H9 (cell line): Measurements from ENCODE around the gene TMEM141. TPM values are rescaled to one million over a fixed set of nuclear protein-coding genes. Genes with fewer than 3 reads are reported as not detected.
A peak's percentile ranks its signal among the peaks of the same experiment; 100 is the strongest.
"Not testable (repeated sequence)": the region's sequence is repeated elsewhere in the genome, so short reads cannot be mapped to it uniquely, and the experiment has no call there.

ENCODE experiments used
- DNase-seq: peaks from one replicate; pipeline ENCODE4 v3.0.0-alpha.2; 2017
- H2AFZ ChIP-seq: one replicate; pipeline ENCODE4 v1.6.1; 2013; ENCODE audit warnings: mild to moderate bottlenecking, low read length, control low read depth, moderate library complexity
- H2AK5ac ChIP-seq: 2 replicates; pipeline ENCODE4 v1.6.1; 2013; ENCODE audit warnings: low read length, control low read depth, mixed read lengths; ENCODE audit not compliant: insufficient read length
- H2BK120ac ChIP-seq: one replicate; pipeline ENCODE4 v1.6.1; 2013; ENCODE audit warnings: low read depth, mild to moderate bottlenecking, low read length, control low read depth, inconsistent platforms; ENCODE audit not compliant: poor library complexity, severe bottlenecking
- H2BK12ac ChIP-seq: 2 replicates; pipeline ENCODE4 v1.6.1; 2013; ENCODE audit warnings: low read length, control low read depth, mixed read lengths, low read depth; ENCODE audit not compliant: insufficient read length
- H2BK15ac ChIP-seq: 2 replicates; pipeline ENCODE4 v1.6.1; 2013; ENCODE audit warnings: low read depth, low read length, control low read depth
- H2BK20ac ChIP-seq: one replicate; pipeline ENCODE4 v1.6.1; 2013; ENCODE audit warnings: low read depth, mild to moderate bottlenecking, low read length, control low read depth, inconsistent platforms; ENCODE audit not compliant: poor library complexity, severe bottlenecking
- H2BK5ac ChIP-seq: 2 replicates; pipeline ENCODE4 v1.6.1; 2013; ENCODE audit warnings: low read length, control low read depth, mixed read lengths; ENCODE audit not compliant: insufficient read length
- H3K14ac ChIP-seq: 2 replicates; pipeline ENCODE4 v1.6.1; 2013; ENCODE audit warnings: low read length, control low read depth; ENCODE audit not compliant: insufficient read depth
- H3K18ac ChIP-seq: 2 replicates; pipeline ENCODE4 v1.6.1; 2013; ENCODE audit warnings: low read depth, mild to moderate bottlenecking, mixed read lengths, low read length, control low read depth; ENCODE audit not compliant: insufficient read length
- H3K23ac ChIP-seq: 2 replicates; pipeline ENCODE4 v1.6.1; 2013; ENCODE audit warnings: low read length, control low read depth, mixed read lengths, low read depth; ENCODE audit not compliant: insufficient read length
- H3K23me2 ChIP-seq: 2 replicates; pipeline ENCODE4 v1.6.1; 2013; ENCODE audit warnings: low read depth, mild to moderate bottlenecking, mixed read lengths, low read length, control low read depth; ENCODE audit not compliant: insufficient read length, poor library complexity, severe bottlenecking
- H3K27ac ChIP-seq: 2 replicates; pipeline ENCODE4 v1.5.1; 2013; ENCODE audit warnings: low read length, control low read depth, mixed read lengths, low read depth; ENCODE audit not compliant: insufficient read length
- H3K27me3 ChIP-seq: 2 replicates; pipeline ENCODE4 v1.6.1; 2013; ENCODE audit warnings: low read length, control low read depth, inconsistent platforms; ENCODE audit not compliant: insufficient read depth
- H3K4ac ChIP-seq: 2 replicates; pipeline ENCODE4 v1.6.1; 2013; ENCODE audit warnings: low read depth, mild to moderate bottlenecking, control low read depth, inconsistent platforms, low read length, moderate library complexity
- H3K4me1 ChIP-seq: 2 replicates; pipeline ENCODE4 v1.6.1; 2013; ENCODE audit warnings: low read length, control low read depth, inconsistent platforms; ENCODE audit not compliant: insufficient read depth
- H3K4me2 ChIP-seq: 2 replicates; pipeline ENCODE4 v1.6.1; 2013; ENCODE audit warnings: low read length, control low read depth, mixed read lengths; ENCODE audit not compliant: insufficient read length, insufficient read depth
- H3K56ac ChIP-seq: 2 replicates; pipeline ENCODE4 v1.6.1; 2013; ENCODE audit warnings: low read depth, mild to moderate bottlenecking, mixed read lengths, low read length, control low read depth; ENCODE audit not compliant: insufficient read length
- H3K79me1 ChIP-seq: 2 replicates; pipeline ENCODE4 v1.6.1; 2013; ENCODE audit warnings: low read depth, mild to moderate bottlenecking, moderate library complexity, low read length, control low read depth, inconsistent platforms; ENCODE audit not compliant: insufficient read depth, poor library complexity, severe bottlenecking
- H3K79me2 ChIP-seq: 2 replicates; pipeline ENCODE4 v1.6.1; 2013; ENCODE audit warnings: low read length, control low read depth, inconsistent platforms; ENCODE audit not compliant: insufficient read depth
- H3K9ac ChIP-seq: 2 replicates; pipeline ENCODE4 v1.6.1; 2013; ENCODE audit warnings: low read length, control low read depth, mixed read lengths; ENCODE audit not compliant: insufficient read length; ENCODE audit errors: extremely low read depth
- H3K9me3 ChIP-seq: one replicate; pipeline ENCODE4 v1.6.1; 2013; ENCODE audit warnings: low read depth, low read length, inconsistent platforms; ENCODE audit not compliant: control insufficient read depth
- H3T11ph ChIP-seq: one replicate; pipeline ENCODE4 v1.6.1; 2013; ENCODE audit warnings: mild to moderate bottlenecking, low read length, control low read depth, inconsistent platforms
- H4K20me1 ChIP-seq: one replicate; pipeline ENCODE4 v1.6.1; 2013; ENCODE audit not compliant: control insufficient read depth, insufficient read length, insufficient read depth
- H4K5ac ChIP-seq: 2 replicates; pipeline ENCODE4 v1.6.1; 2013; ENCODE audit warnings: low read depth, mild to moderate bottlenecking, mixed read lengths, low read length, control low read depth; ENCODE audit not compliant: insufficient read length
- H4K8ac ChIP-seq: replicated peaks from 2 replicates; pipeline ENCODE4 v1.6.1; 2013; ENCODE audit warnings: low read length, control low read depth, mixed read lengths, low read depth; ENCODE audit not compliant: insufficient read length
- H4K91ac ChIP-seq: 2 replicates; pipeline ENCODE4 v1.6.1; 2013; ENCODE audit warnings: low read depth, mild to moderate bottlenecking, moderate library complexity, mixed read lengths, low read length, control low read depth; ENCODE audit not compliant: insufficient read length
- H3K27ac Mint-ChIP-seq, 3 experiments: 2 replicates in 2 of 3; 3 replicates in 1 of 3; pipeline ENCODE4 v1.8.0; 2020 to 2021; ENCODE audit warnings: mixed read lengths in 3 of 3, mild to moderate bottlenecking in 1 of 3, moderate library complexity in 1 of 3
- H3K27me3 Mint-ChIP-seq: 2 replicates; pipeline ENCODE4 v1.8.0; 2021; ENCODE audit warnings: low read depth, mild to moderate bottlenecking, moderate library complexity, mixed read lengths
- H3K36me3 Mint-ChIP-seq, 3 experiments: 2 replicates in 2 of 3; 3 replicates in 1 of 3; pipeline ENCODE4 v1.8.0; 2020 to 2021; ENCODE audit warnings: low read depth in 3 of 3, mixed read lengths in 3 of 3; ENCODE audit not compliant: insufficient read depth in 1 of 3
- H3K4me1 Mint-ChIP-seq, 2 experiments: 2 replicates each; pipeline ENCODE4 v1.8.0; 2020; ENCODE audit warnings: mixed read lengths in 2 of 2
- H3K4me3 Mint-ChIP-seq, 2 experiments: 2 replicates in 1 of 2; 3 replicates in 1 of 2; pipeline ENCODE4 v1.8.0; 2020 to 2021; ENCODE audit warnings: mild to moderate bottlenecking in 2 of 2, mixed read lengths in 2 of 2, moderate library complexity in 1 of 2
- H3K9me3 Mint-ChIP-seq, 2 experiments: 2 replicates in 1 of 2; 3 replicates in 1 of 2; pipeline ENCODE4 v1.8.0; 2020; ENCODE audit warnings: mild to moderate bottlenecking in 2 of 2, mixed read lengths in 2 of 2, moderate library complexity in 1 of 2
- CTCF ChIP-seq: fragments of 200-600 bp; sonication (generic); conservative IDR thresholded peaks from 3 replicates; pipeline ENCODE4 v1.8.0; 2021; ENCODE audit warnings: antibody characterized with exemption, mild to moderate bottlenecking
- WGBS: extraction: QIAGEN DNeasy Blood & Tissue Kit; methylation state at CpG from one replicate; pipeline ENCODE4 v1.1.7; 2013; ENCODE audit warnings: missing lambda C conversion rate, low lambda C conversion rate, mixed read lengths; ENCODE audit not compliant: insufficient read length; ENCODE audit errors: extremely low coverage; 5-methylcytosine and 5-hydroxymethylcytosine counted together
- total RNA-seq: library from RNA; stranded (reverse); gene quantifications from 2 replicates; pipeline ENCODE4 v1.2.1, GENCODE V29; 2021

TMEM141 gene
- total RNA-seq, 1 experiment from 2014 or later: 55.2 TPM

DNA sequence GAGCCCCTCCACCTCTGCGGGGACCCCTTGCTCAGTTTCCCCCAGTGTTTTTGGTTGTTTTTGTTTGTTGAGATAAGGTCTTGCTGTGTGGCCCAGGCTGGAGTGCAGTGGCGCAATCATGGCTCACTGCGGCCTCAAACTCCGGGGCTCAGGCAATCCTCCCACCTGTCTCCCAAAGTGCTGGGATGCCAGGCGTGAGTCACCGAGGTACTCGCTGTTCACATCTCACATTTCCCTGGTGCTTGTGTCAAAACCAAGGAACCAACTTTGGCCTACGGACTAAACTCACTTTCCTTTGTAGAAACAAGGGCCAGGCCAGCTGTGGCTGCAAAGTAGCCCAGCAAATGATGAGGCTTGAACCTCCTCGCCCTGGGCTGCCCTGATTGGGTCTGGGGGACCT, 41.4 kb downstream of the TMEM141 start:
- Histone ChIP-seq H2BK5ac (no peak overlapping the region), H4K91ac (no peak overlapping the region), H4K5ac (no peak overlapping the region), H3K23me2 (no peaks in the 10 kb centered on the region), H3K4me2 (no peak overlapping the region), H3K4me1 (no peaks in the 10 kb centered on the region), H4K8ac (no peak overlapping the region), H3K23ac (no peak overlapping the region), H3K9me3 (no peaks in the 10 kb centered on the region), H4K20me1 (no peaks in the 10 kb centered on the region), H2AFZ (no peak overlapping the region), H3T11ph (no peak overlapping the region), H2BK15ac (no peak overlapping the region), H3K79me1 (no peaks in the 10 kb centered on the region), H3K27ac (no peak overlapping the region), H3K79me2 (no peaks in the 10 kb centered on the region), H2BK20ac (no peak overlapping the region), H3K9ac (no peak overlapping the region), H3K56ac (no peak overlapping the region), H3K27me3 (no peaks in the 10 kb centered on the region), H3K4ac (no peak overlapping the region), H2BK120ac (no peak overlapping the region), H3K18ac (no peak overlapping the region), H2AK5ac (no peak overlapping the region), H3K14ac (no peak overlapping the region), H2BK12ac (no peak overlapping the region)
- no peak for TF ChIP-seq CTCF
- Mint-ChIP-seq H3K9me3 (no peaks in the 10 kb centered on the region), H3K27ac (no peak overlapping the region), H3K4me3 (no peak overlapping the region), H3K27me3 (peaks cover 1% of the 10 kb centered on the region; the same call in 1 of the 2 replicates), H3K36me3 (peaks cover 11 to 45% (median 44%) of the 10 kb centered on the region in 3 experiments), H3K4me1 (no peaks in the 10 kb centered on the region)
- whole genome bisulfite sequencing: no CpG with 5 or more reads among the region's 9 CpGs
- DNase-seq: no peak

DNA sequence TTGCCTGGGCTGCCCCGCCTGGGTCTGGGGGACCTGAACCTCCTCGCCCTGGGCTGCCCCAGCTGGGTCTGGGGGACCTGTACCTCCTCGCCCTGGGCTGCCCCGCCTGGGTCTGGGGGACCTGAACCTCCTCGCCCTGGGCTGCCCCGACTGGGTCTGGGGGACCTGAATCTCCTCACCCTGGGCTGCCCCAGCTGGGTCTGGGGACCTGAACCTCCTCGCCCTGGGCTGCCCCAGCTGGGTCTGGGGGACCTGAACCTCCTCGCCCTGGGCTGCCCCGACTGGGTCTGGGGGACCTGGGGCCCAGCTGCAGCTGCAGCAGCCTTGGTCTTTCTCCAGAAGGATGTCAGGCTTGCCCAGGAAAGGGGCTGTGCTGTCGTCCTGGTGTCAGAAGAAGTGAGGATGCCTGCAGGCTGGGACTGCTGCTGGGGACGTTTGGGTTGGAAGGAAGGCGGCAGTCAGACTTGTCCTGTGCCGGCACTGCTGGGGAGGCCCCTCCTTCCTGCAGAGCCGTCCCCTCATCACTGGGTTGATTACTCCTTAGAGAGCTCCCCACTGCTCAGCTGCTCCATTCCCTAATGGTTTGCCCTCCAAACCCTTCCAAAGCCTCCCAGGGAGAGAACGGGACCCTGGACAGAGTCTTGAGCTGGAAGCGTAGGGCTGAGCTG, 42.4 kb downstream of the TMEM141 start:
- Mint-ChIP-seq H3K27ac (peak overlapping the region in 1 of 3 experiments; percentile 42; a peak in 1 of 7 replicates), H3K36me3 (peaks cover 10 to 46% (median 45%) of the 10 kb centered on the region in 3 experiments)
- H4K5ac ChIP-seq, H3K14ac ChIP-seq, H4K91ac ChIP-seq, DNase-seq, H3K79me1 ChIP-seq, H3K4ac ChIP-seq, H2BK20ac ChIP-seq, H4K8ac ChIP-seq, H3T11ph ChIP-seq, H3K4me1 ChIP-seq, H3K27ac ChIP-seq, H3K18ac ChIP-seq, H3K23ac ChIP-seq, H3K4me3 Mint-ChIP-seq, H3K27me3 ChIP-seq, H2BK5ac ChIP-seq, H2AFZ ChIP-seq, H2AK5ac ChIP-seq, H2BK12ac ChIP-seq, H3K4me2 ChIP-seq, H3K9me3 ChIP-seq, H2BK15ac ChIP-seq, H3K56ac ChIP-seq, H3K27me3 Mint-ChIP-seq, H3K23me2 ChIP-seq, H4K20me1 ChIP-seq, H3K9ac ChIP-seq, H3K9me3 Mint-ChIP-seq, H3K79me2 ChIP-seq, H3K4me1 Mint-ChIP-seq, H2BK120ac ChIP-seq: not testable (repeated sequence)
- no CpG with 5 or more reads among the region's 16 CpGs for WGBS
